Embryonic facial prominence (tissue), 1 donor: ENCODE results near the gene SIX6.
A peak's percentile ranks its signal among the peaks of the same experiment; 100 is the strongest.

Experiments
- DNase-seq: peaks from one replicate; pipeline ENCODE4 v3.0.0-alpha.2; 2016; ENCODE audit errors: extremely low spot score

The SIX6 gene

GRCh38 chr14:60514378-60514740 lies 5.4 kb downstream of the SIX6 start:
- DNase-seq: no peak

GRCh38 chr14:60514741-60515491 lies 6.0 kb downstream of the SIX6 start:
- DNase-seq: no peak

- DNase-seq: no peak
Observed at GRCh38 chr14:60515511-60516289, 6.8 kb downstream of the SIX6 start.

- DNase-seq: no peak
Observed at GRCh38 chr14:60532442-60532841, 23.5 kb downstream of the SIX6 start.

GRCh38 chr14:60537663-60538062 lies 28.7 kb downstream of the SIX6 start:
- DNase-seq: no peak

- DNase-seq: no peak
Observed at GRCh38 chr14:60544659-60545058, 35.7 kb downstream of the SIX6 start.

GRCh38 chr14:60553808-60554207 lies 44.9 kb downstream of the SIX6 start:
- no peak for DNase-seq

GRCh38 chr14:60561845-60562746 lies 53.1 kb downstream of the SIX6 start:
- peak; percentile 25 for DNase-seq
